Endothelial cell of umbilical vein (primary cell): ENCODE results near the gene CD207.

Experiments used
- EZH2 ChIP-seq: IDR thresholded peaks from 2 replicates; pipeline ENCODE4 v1.6.1; 2012; ENCODE audit warnings: borderline replicate concordance, low read depth, mild to moderate bottlenecking, moderate library complexity, low read length, inconsistent platforms; ENCODE audit not compliant: severe bottlenecking
- FOS ChIP-seq: IDR thresholded peaks from 2 replicates; pipeline ENCODE4 v1.6.1; 2011; ENCODE audit warnings: mild to moderate bottlenecking, low read length, moderate library complexity, borderline replicate concordance; ENCODE audit not compliant: insufficient read depth
- GATA2 ChIP-seq: IDR thresholded peaks from 2 replicates; pipeline ENCODE4 v1.7.0; 2011; ENCODE audit warnings: low read depth, mild to moderate bottlenecking, moderate library complexity, mixed read lengths, low read length; ENCODE audit not compliant: insufficient read length, insufficient read depth
- JUN ChIP-seq: IDR thresholded peaks from 2 replicates; pipeline ENCODE4 v1.6.1; 2011; ENCODE audit warnings: borderline replicate concordance, low read depth; ENCODE audit not compliant: insufficient read length, insufficient read depth
- MYC ChIP-seq: IDR thresholded peaks from one replicate; pipeline ENCODE4 v1.6.1; 2011; ENCODE audit warnings: mild to moderate bottlenecking, low read depth, low read length
- POLR2A ChIP-seq: IDR thresholded peaks from 2 replicates; pipeline ENCODE4 v1.6.1; 2012; ENCODE audit warnings: low read depth, mild to moderate bottlenecking, control low read depth, low read length
- POLR2AphosphoS5 ChIP-seq: IDR thresholded peaks from 2 replicates; pipeline ENCODE4 v1.6.1; 2012; ENCODE audit warnings: low read depth, mild to moderate bottlenecking, control low read depth, low read length, moderate library complexity; ENCODE audit not compliant: insufficient read depth
- TF ChIP-seq, protein P1 (sequence below), 2 donors: IDR thresholded peaks; 1 replicate in 1 of 2; 2 replicates in 1 of 2; pipeline ENCODE4 v1.5.1; 2011; ENCODE audit warnings: low read length in 2 of 2, mild to moderate bottlenecking in 2 of 2, moderate library complexity in 2 of 2, control low read depth in 1 of 2, inconsistent platforms in 1 of 2, low read depth in 1 of 2; ENCODE audit not compliant: insufficient read depth in 1 of 2; ENCODE audit errors: extremely low read depth in 1 of 2
- TF ChIP-seq, protein P2 (sequence below): IDR thresholded peaks from 2 replicates; pipeline ENCODE4 v1.6.1; 2011; ENCODE audit not compliant: insufficient read depth, insufficient read length

DNA sequence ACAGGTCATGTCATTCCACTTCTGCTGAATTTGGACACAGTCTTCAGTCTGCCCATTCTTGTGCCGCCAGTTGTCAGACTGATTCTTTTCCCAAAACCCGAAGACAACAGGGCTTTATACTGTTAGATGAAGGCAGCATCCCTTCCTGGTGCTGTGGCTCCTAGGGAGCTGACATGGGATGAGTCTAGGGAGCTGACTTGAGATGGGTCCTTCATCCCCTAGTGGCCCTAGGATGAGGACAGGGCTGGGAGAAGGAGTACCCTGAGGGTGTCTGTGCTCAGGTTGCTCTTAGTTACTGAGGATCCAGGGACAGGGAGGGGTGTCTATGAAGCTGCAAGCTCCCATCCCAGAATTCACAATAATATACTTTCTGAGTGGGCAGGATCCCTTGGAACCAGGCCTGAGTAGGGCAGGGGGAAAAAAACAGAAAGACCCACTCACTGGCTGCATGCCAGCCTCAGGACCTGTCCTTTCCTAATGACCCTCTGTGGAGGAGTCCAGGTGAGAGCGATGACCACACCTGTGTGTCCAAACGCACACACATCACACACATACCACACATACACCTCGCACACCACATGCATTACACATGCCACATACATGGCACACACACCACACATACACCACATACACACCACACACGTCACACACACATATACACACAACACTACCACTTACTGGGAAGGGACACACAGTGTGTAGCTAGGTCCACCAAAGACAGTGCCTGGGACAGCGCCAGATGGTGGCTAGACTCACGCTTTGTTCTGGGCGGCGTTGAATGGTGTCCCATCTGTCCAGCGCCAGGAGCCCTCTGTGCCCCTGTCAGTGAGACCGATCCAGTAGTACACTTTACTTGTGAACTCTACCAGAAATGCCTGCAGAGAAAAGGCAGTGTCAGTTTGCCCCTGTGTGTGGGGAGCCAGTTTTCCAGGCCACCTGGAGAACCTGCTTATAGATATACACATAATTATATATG is 26.3 kb downstream of the CD207 start:
- TF ChIP-seq MYC, result no peak
- TF ChIP-seq, protein P1, sequence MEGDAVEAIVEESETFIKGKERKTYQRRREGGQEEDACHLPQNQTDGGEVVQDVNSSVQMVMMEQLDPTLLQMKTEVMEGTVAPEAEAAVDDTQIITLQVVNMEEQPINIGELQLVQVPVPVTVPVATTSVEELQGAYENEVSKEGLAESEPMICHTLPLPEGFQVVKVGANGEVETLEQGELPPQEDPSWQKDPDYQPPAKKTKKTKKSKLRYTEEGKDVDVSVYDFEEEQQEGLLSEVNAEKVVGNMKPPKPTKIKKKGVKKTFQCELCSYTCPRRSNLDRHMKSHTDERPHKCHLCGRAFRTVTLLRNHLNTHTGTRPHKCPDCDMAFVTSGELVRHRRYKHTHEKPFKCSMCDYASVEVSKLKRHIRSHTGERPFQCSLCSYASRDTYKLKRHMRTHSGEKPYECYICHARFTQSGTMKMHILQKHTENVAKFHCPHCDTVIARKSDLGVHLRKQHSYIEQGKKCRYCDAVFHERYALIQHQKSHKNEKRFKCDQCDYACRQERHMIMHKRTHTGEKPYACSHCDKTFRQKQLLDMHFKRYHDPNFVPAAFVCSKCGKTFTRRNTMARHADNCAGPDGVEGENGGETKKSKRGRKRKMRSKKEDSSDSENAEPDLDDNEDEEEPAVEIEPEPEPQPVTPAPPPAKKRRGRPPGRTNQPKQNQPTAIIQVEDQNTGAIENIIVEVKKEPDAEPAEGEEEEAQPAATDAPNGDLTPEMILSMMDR (IDR thresholded peaks at IDR 0.05; ENCODE audit: extremely low read depth in 1 of 2, insufficient read depth in 1 of 2, low read depth in 1 of 2, low read length in 2 of 2), result no peak
- TF ChIP-seq EZH2, result no peak
- TF ChIP-seq JUN, result no peak
- TF ChIP-seq POLR2A, result no peak
- no peak for TF ChIP-seq FOS
- TF ChIP-seq, protein P2, sequence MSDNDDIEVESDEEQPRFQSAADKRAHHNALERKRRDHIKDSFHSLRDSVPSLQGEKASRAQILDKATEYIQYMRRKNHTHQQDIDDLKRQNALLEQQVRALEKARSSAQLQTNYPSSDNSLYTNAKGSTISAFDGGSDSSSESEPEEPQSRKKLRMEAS, result no peak
- TF ChIP-seq GATA2, result no peak
- TF ChIP-seq POLR2AphosphoS5, result no peak
